ENCODE measurements around the gene VPS41. TPM values are rescaled to one million over a fixed set of nuclear protein-coding genes. Genes with fewer than 3 reads are reported as not detected.

VPS41 gene
- total and polyA plus RNA-seq, 7 donors = 10.2 to 38.5 (median 25.7) TPM

DNA sequence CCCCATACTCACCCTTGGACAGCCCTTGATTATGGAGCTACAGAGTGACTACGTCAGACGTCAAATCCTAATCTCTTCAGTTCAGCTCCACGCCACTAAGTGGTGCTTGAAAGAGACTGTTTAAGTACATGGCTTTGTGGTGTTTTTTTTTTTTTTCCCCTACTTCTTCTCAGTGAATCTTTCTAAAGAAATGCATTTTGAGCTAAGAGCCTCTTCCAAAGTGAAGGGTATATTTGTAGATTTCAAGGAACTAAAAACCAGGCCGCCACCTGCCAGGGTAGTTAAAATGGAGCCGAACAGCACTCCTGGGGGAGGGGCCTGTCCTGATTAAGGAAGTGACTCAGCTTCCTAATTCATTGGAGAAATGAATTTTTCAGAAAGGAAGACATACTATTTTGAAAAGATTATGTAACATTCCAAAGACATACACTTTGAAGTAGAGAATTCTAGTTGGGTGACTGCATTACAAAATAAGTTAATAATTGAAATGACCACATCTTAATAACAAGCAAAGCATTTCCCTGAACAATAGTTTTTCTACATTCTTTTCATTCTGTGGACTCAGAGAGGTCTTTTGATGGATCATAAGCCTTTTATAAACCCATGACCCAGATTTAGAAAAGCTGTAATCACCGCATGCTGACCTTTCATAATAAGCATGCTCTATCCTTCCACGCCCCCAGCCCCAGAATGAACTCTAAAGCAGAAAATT lies 20.6 kb upstream of the VPS41 start:
- H3K4me3 ChIP-seq = no peak overlapping the region
- intact Hi-C loops (cut with DNase I) = loop anchor here (5.0 to 10.0 kb wide), 2 partner anchors 135 to 593 kb away; no protein-coding TSS in a partner anchor
- no peak overlapping the region for H3K27ac ChIP-seq
- no peak for TF ChIP-seq POLR2AphosphoS5 (IDR thresholded peaks at IDR 0.05)
- no peak for TF ChIP-seq POLR2A (IDR thresholded peaks at IDR 0.05)
- TF ChIP-seq, protein P1, sequence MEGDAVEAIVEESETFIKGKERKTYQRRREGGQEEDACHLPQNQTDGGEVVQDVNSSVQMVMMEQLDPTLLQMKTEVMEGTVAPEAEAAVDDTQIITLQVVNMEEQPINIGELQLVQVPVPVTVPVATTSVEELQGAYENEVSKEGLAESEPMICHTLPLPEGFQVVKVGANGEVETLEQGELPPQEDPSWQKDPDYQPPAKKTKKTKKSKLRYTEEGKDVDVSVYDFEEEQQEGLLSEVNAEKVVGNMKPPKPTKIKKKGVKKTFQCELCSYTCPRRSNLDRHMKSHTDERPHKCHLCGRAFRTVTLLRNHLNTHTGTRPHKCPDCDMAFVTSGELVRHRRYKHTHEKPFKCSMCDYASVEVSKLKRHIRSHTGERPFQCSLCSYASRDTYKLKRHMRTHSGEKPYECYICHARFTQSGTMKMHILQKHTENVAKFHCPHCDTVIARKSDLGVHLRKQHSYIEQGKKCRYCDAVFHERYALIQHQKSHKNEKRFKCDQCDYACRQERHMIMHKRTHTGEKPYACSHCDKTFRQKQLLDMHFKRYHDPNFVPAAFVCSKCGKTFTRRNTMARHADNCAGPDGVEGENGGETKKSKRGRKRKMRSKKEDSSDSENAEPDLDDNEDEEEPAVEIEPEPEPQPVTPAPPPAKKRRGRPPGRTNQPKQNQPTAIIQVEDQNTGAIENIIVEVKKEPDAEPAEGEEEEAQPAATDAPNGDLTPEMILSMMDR (IDR thresholded peaks at IDR 0.05) = no peak
- no peak for TF ChIP-seq EP300 (IDR thresholded peaks at IDR 0.05)
- no peaks in the 10 kb centered on the region for H3K4me1 ChIP-seq
- no peaks in the 10 kb centered on the region for H3K36me3 ChIP-seq
- DNase-seq = no peak
- no peaks in the 10 kb centered on the region for H3K27me3 ChIP-seq
- WGBS, 2 donors = 86% methylated on average over 7 of the region's 7 CpGs
- H3K9me3 ChIP-seq = no peaks in the 10 kb centered on the region

DNA sequence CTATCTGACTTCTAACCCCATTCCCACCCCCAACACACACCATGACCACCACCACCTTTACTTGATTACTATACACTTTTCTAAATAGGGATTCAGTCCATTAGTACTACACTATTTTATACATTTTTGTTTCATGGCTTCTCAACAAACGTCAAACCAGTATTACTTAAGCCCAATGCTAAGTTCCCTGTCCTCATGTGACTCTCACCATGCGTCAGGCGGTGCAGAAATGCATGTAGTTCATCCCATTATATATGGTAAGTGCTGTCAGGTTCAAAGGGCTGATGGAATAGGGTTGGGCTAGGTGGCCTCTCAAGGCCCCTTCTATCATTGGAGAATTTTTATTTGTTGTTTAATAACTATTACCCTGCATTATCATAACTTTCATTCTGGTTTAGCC lies 19.5 kb upstream of the VPS41 start:
- WGBS, 2 donors = 91 to 93% methylated on average over 3 of the region's 3 CpGs
- DNase-seq = no peak
- intact Hi-C loops (cut with DNase I) = no loop called here

DNA sequence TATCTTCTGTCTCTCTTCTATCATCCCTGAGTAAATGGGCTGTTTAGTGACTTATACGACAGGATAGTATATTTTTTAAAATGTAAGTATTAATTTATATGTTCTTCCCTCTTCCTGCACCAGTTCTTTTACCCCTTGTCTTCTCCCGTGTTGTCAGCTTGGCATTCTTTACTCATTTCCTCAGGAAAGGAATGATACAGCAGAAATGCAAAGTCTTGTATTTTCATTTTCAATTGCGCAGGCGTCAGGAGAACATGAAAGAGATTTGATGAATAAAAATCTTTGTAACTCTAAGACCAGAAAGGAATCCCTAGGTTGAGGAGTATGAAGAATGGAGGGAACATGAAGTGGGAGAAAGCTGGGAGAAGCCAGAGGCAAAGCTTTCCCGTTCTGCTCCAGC lies 18.8 kb upstream of the VPS41 start:
- no peak overlapping the region for H3K4me3 ChIP-seq
- H3K27ac ChIP-seq = no peak overlapping the region
- DNase-seq = no peak
- no peaks in the 10 kb centered on the region for H3K27me3 ChIP-seq
- H3K9me3 ChIP-seq = no peaks in the 10 kb centered on the region
- intact Hi-C loops (cut with DNase I) = no loop called here
- 61 to 67% methylated on average over 5 of the region's 5 CpGs for WGBS, 2 donors
- TF ChIP-seq POLR2AphosphoS5 (IDR thresholded peaks at IDR 0.05) (no peak), POLR2A (IDR thresholded peaks at IDR 0.05) (no peak), EP300 (IDR thresholded peaks at IDR 0.05) (no peak)
- TF ChIP-seq, protein P1 (IDR thresholded peaks at IDR 0.05) = no peak
- no peaks in the 10 kb centered on the region for H3K4me1 ChIP-seq
- H3K36me3 ChIP-seq = no peaks in the 10 kb centered on the region

More for the DNA sequence above, 19.5 kb upstream of the VPS41 start:
- H3K4me3 ChIP-seq = no peak overlapping the region
- no peaks in the 10 kb centered on the region for H3K4me1 ChIP-seq
- TF ChIP-seq POLR2AphosphoS5 (IDR thresholded peaks at IDR 0.05) = no peak
- TF ChIP-seq, protein P1 (IDR thresholded peaks at IDR 0.05) = no peak
- TF ChIP-seq POLR2A (IDR thresholded peaks at IDR 0.05) = no peak
- TF ChIP-seq EP300 (IDR thresholded peaks at IDR 0.05) = no peak
- no peak overlapping the region for H3K27ac ChIP-seq
- H3K36me3 ChIP-seq = no peaks in the 10 kb centered on the region
- H3K9me3 ChIP-seq = no peaks in the 10 kb centered on the region
- H3K27me3 ChIP-seq = no peaks in the 10 kb centered on the region

DNA sequence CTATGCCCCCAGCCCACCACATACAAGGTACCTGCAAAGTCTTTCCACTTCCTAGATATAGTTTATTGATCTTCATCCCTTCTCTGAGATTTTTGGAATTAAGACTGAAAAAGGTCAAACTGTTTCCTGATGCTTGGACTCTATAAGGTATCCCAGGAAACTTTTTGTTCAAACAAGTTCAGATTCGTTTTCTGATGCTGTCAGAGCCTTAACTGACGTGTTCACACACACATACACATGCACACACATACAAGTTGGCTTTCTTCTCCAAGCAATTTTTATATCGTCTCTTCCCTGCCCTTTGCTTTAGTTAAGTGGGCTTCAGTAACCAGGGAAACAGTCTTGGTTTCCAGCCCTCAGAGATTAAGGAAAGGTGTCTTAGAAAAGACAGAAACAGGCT lies 11.7 kb upstream of the VPS41 start:
- no peak for DNase-seq
- Histone ChIP-seq H3K4me1 (no peaks in the 10 kb centered on the region), H3K4me3 (no peak overlapping the region), H3K27ac (no peak overlapping the region), H3K9me3 (no peaks in the 10 kb centered on the region), H3K27me3 (no peaks in the 10 kb centered on the region), H3K36me3 (no peaks in the 10 kb centered on the region)
- intact Hi-C loops (cut with DNase I) = no loop called here
- 82 to 85% methylated on average over 3 of the region's 3 CpGs for WGBS, 2 donors
- TF ChIP-seq, protein P1 (IDR thresholded peaks at IDR 0.05) = no peak
- TF ChIP-seq EP300 (IDR thresholded peaks at IDR 0.05) (no peak), POLR2A (IDR thresholded peaks at IDR 0.05) (no peak), POLR2AphosphoS5 (IDR thresholded peaks at IDR 0.05) (no peak)

DNA sequence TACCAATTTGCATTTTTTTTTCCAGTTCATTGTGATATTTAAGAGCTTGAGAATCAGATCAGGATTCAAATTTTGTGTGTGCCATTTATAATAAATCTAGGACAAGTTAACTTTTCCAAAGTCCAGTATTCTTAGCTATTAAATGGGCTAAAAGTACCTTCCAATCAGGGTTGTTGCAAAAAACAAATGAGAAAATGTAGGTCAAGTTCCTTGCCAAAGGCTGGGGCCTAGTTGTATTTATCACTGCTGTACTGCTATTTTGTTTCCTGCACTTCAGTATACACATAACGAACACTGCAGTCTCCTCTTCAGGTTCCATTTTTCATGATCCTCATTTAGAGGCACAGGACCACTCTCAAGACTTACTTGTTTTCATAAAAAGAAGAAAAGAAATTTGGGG lies 7.4 kb upstream of the VPS41 start:
- H3K4me1 ChIP-seq = no peaks in the 10 kb centered on the region
- H3K4me3 ChIP-seq = no peak overlapping the region
- H3K9me3 ChIP-seq = no peaks in the 10 kb centered on the region
- WGBS, 2 donors = 81 to 89% methylated on average over 1 of the region's 1 CpG
- intact Hi-C loops (cut with DNase I) = no loop called here
- no peak for TF ChIP-seq POLR2A (IDR thresholded peaks at IDR 0.05)
- TF ChIP-seq, protein P1 (IDR thresholded peaks at IDR 0.05) = no peak
- TF ChIP-seq EP300 (IDR thresholded peaks at IDR 0.05) = no peak
- TF ChIP-seq POLR2AphosphoS5 (IDR thresholded peaks at IDR 0.05) = no peak
- H3K27me3 ChIP-seq = no peaks in the 10 kb centered on the region
- DNase-seq = no peak
- no peak overlapping the region for H3K27ac ChIP-seq
- no peaks in the 10 kb centered on the region for H3K36me3 ChIP-seq

Data from sigmoid colon (tissue), 7 donors.